Measurements from ENCODE around the gene MORN5. TPM values are rescaled to one million over a fixed set of nuclear protein-coding genes. Genes with fewer than 3 reads are reported as not detected.

MORN5 gene
- total and polyA plus RNA-seq, 8 donors: 3.3 to 80.4 (median 13.6) TPM; not detected in 5

- Histone ChIP-seq H3K4me3 (peak overlapping the region; percentile 37 to 59 (median 44)), H3K27me3 (peaks cover 29 to 100% (median 75%) of the 10 kb centered on the region in 3 donors), H3K9me3 (no peaks in the 10 kb centered on the region), H3K36me3 (no peaks in the 10 kb centered on the region), H3K4me1 (peaks cover 27 to 40% (median 36%) of the 10 kb centered on the region in 4 donors), H3K27ac (no peak overlapping the region)
- DNase-seq: no peak
- 15 to 23% (median 16%) methylated on average over 27 to 59 of the region's 59 CpGs for WGBS, 5 donors
- TF ChIP-seq POLR2AphosphoS5 (IDR thresholded peaks at IDR 0.05) (no peak), CTCF (IDR thresholded peaks at IDR 0.05) (no peak), EP300 (IDR thresholded peaks at IDR 0.05) (no peak), POLR2A (IDR thresholded peaks at IDR 0.05) (no peak)
- intact Hi-C loops (cut with DNase I; ENCODE audit: low total_unique reads): no loop called here
Observed at GRCh38 chr9:122226758-122227574, 67.3 kb downstream of the MORN5 start.

GRCh38 chr9:122227575-122227900, 67.8 kb downstream of the MORN5 start:
- intact Hi-C loops (cut with DNase I; ENCODE audit: low total_unique reads): no loop called here
- Histone ChIP-seq H3K4me1 (peaks cover 27 to 40% (median 36%) of the 10 kb centered on the region in 4 donors), H3K9me3 (no peaks in the 10 kb centered on the region), H3K36me3 (no peaks in the 10 kb centered on the region), H3K27me3 (peaks cover 29 to 99% (median 69%) of the 10 kb centered on the region in 3 donors), H3K4me3 (peak overlapping the region; percentile 37 to 59 (median 44)), H3K27ac (no peak overlapping the region)
- TF ChIP-seq POLR2AphosphoS5 (IDR thresholded peaks at IDR 0.05) (no peak), POLR2A (IDR thresholded peaks at IDR 0.05) (no peak), CTCF (IDR thresholded peaks at IDR 0.05) (no peak), EP300 (IDR thresholded peaks at IDR 0.05) (no peak)
- no peak for DNase-seq
- 8 to 24% (median 17%) methylated on average over 10 of the region's 10 CpGs for WGBS, 5 donors

GRCh38 chr9:122228191-122228567, 68.5 kb downstream of the MORN5 start:
- H3K27me3 ChIP-seq: peaks cover 29 to 99% (median 64%) of the 10 kb centered on the region in 3 donors
- no peak for DNase-seq
- no peaks in the 10 kb centered on the region for H3K9me3 ChIP-seq
- intact Hi-C loops (cut with DNase I; ENCODE audit: low total_unique reads): no loop called here
- WGBS, 5 donors: 1 to 4% (median 2%) methylated on average over 27 to 38 of the region's 38 CpGs
- H3K4me1 ChIP-seq: peaks cover 27 to 40% (median 36%) of the 10 kb centered on the region in 4 donors
- peak overlapping the region; percentile 37 to 59 (median 44) for H3K4me3 ChIP-seq
- H3K36me3 ChIP-seq: no peaks in the 10 kb centered on the region
- no peak for TF ChIP-seq POLR2AphosphoS5 (IDR thresholded peaks at IDR 0.05)
- TF ChIP-seq CTCF (IDR thresholded peaks at IDR 0.05): no peak
- no peak overlapping the region for H3K27ac ChIP-seq

GRCh38 chr9:122228568-122229484, 69.1 kb downstream of the MORN5 start, which contains the start of gene LHX6:
Gene LHX6, minus strand, starts transcription at chr9:122228957. Its CDS starts 217 bp downstream, at chr9:122228740.
- Histone ChIP-seq H3K27ac (peak within 1 kb of the TSS in 1 of 5 donors; percentile 8), H3K4me3 (peak within 1 kb of the TSS; percentile 37 to 59 (median 44)), H3K4me1 (peaks cover 27 to 40% (median 36%) of the 10 kb centered on the region in 4 donors), H3K9me3 (no peaks in the 10 kb centered on the region), H3K36me3 (no peaks in the 10 kb centered on the region), H3K27me3 (peaks cover 29 to 95% (median 64%) of the 10 kb centered on the region in 3 donors)
- TF ChIP-seq CTCF (IDR thresholded peaks at IDR 0.05) (no peak), POLR2A (IDR thresholded peaks at IDR 0.05) (no peak), POLR2AphosphoS5 (IDR thresholded peaks at IDR 0.05) (no peak), EP300 (IDR thresholded peaks at IDR 0.05) (no peak)
- peak in 1 of 2 donors; percentile 53 for DNase-seq
- 4 to 6% (median 4%) methylated on average over 26 to 70 of the region's 70 CpGs for WGBS, 5 donors
- intact Hi-C loops (cut with DNase I; ENCODE audit: low total_unique reads): no loop called here

All from stomach (tissue), 9 donors.